Activated T-cell treated with anti-CD3 and anti-CD28 coated beads, Interleukin-2, amount 50 U/mL, for 72 hours (primary cell): ENCODE results near the gene LRRTM3. TPM values are rescaled to one million over a fixed set of nuclear protein-coding genes. Genes with fewer than 3 reads are reported as not detected.

Experiments used
- ATAC-seq, 2 donors: fragments of 150-1000 bp; cut with Tn5 transposase; replicated peaks in 1 of 2; 2 replicates each; pipeline ENCODE4 v1.10.0; 2021; ENCODE audit warnings: moderate library complexity in 2 of 2, mild to moderate bottlenecking in 1 of 2
- DNase-seq, 2 donors: peaks; one replicate each; pipeline ENCODE4 v3.0.0; 2021 to 2022; ENCODE audit warnings: mixed read lengths in 1 of 2
- H3K27ac Mint-ChIP-seq: one replicate; pipeline ENCODE4 v1.8.0; 2022; ENCODE audit warnings: mild to moderate bottlenecking, moderate library complexity, mixed read lengths
- H3K27me3 Mint-ChIP-seq: one replicate; pipeline ENCODE4 v1.8.0; 2022; ENCODE audit warnings: low read depth, mixed read lengths
- H3K36me3 Mint-ChIP-seq, 2 donors: one replicate each; pipeline ENCODE4 v1.8.0; 2022; ENCODE audit warnings: mixed read lengths in 2 of 2, mild to moderate bottlenecking in 1 of 2; ENCODE audit not compliant: insufficient read depth in 2 of 2
- H3K4me1 Mint-ChIP-seq: one replicate; pipeline ENCODE4 v1.8.0; 2022; ENCODE audit warnings: low read depth, mixed read lengths
- H3K4me3 Mint-ChIP-seq, 2 donors: one replicate each; pipeline ENCODE4 v1.8.0; 2022; ENCODE audit warnings: mild to moderate bottlenecking in 2 of 2, mixed read lengths in 2 of 2, moderate library complexity in 2 of 2
- H3K9me3 Mint-ChIP-seq, 2 donors: one replicate each; pipeline ENCODE4 v1.8.0; 2022; ENCODE audit warnings: mixed read lengths in 2 of 2
- total RNA-seq, 2 donors: library from RNA; stranded (reverse); gene quantifications; one replicate each; pipeline ENCODE4 v1.2.3, GENCODE V29; 2022

LRRTM3 gene
- total RNA-seq, 2 donors from 2014 or later = not detected

DNA sequence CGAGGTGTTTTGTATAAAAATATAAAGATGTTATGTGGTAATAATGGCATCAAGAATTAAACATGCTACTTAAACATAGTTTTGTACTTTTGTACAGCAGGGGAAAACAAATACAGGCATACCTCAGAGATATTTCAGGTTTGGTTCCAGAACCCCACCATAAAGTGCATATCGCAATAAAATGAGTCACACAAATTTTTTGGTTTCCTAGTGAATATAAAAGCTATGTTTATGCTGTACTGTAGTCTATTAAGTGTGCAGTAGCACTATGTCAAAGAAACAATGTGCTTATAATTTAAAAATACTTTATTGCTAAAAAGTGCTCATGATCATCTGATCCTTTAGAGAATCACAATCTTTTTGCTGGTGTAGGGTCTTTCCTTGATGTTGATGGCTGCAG lies 17.8 kb downstream of the LRRTM3 start:
- ATAC-seq = no peak
- Mint-ChIP-seq H3K27me3 (no peaks in the 10 kb centered on the region), H3K4me3 (no peak overlapping the region), H3K9me3 (peaks cover 0 to 4% of the 10 kb centered on the region in 2 donors), H3K27ac (no peak overlapping the region), H3K36me3 (no peaks in the 10 kb centered on the region), H3K4me1 (no peaks in the 10 kb centered on the region)
- DNase-seq = no peak

DNA sequence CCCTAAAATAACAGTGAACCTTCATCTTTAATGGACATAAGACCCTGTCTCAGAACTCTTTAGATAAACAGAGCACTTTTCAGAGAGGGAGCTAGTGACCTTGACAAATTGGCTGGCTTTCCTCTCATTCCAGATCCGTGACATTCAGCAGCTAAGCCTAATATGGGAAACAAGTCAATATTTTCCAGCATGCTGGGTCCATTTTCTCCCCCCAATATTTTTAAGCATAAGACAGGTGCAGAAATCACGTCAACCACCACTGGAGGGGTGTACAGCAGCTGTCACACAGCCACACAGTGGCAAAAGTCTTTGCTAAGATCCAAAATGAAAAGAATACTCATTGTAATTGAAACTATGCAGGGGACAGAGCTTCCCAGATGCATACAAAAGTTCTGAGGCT lies 26.1 kb downstream of the LRRTM3 start:
- no peaks in the 10 kb centered on the region for H3K4me1 Mint-ChIP-seq
- no peak for DNase-seq
- no peaks in the 10 kb centered on the region for H3K27me3 Mint-ChIP-seq
- H3K4me3 Mint-ChIP-seq = no peak overlapping the region
- H3K36me3 Mint-ChIP-seq = no peaks in the 10 kb centered on the region
- no peak for ATAC-seq
- no peak overlapping the region for H3K27ac Mint-ChIP-seq
- H3K9me3 Mint-ChIP-seq = no peaks in the 10 kb centered on the region

DNA sequence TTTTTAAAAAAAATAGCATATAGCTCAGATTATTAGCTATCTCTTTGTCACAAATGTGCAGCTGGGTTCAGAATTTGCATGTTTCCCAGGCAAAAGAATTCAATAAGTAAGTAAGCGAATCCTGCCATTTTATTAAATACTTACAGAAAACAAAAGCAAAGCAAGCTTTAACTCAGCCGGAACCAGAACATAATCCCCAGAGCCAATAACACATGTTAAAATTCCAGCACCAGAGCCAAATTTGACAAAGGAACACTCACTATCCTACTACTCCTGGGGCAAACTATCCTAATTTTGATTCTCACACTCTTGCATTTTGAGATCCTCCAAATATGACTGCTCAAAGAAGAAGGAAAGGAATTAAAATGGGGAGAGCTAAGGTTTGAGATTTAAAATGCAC lies 32.6 kb downstream of the LRRTM3 start:
- no peak overlapping the region for H3K4me3 Mint-ChIP-seq
- H3K27me3 Mint-ChIP-seq = no peaks in the 10 kb centered on the region
- DNase-seq (no peak), ATAC-seq (no peak)
- H3K27ac Mint-ChIP-seq = no peak overlapping the region
- no peaks in the 10 kb centered on the region for H3K4me1 Mint-ChIP-seq
- peaks cover 0 to 2% of the 10 kb centered on the region in 2 donors for H3K9me3 Mint-ChIP-seq
- H3K36me3 Mint-ChIP-seq = no peaks in the 10 kb centered on the region

DNA sequence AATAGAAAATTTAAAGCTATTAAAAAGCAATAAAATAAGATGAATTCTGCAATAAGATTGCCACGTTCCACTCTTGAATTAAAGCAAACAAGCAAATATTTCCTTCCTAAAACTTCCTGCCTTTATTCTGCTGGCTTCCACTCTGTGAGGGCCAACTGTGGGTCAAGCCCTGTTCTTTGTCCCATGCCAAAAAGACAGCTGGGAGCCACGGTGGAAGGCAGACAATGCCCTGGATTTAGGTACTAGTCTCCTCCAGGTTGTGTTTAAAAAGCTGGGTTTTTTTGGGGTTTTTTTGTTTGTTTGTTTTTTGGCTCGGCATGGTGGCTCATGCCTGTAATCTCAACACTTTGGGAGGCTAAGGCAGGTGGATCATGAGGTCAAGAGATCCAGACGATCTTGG lies 39.1 kb downstream of the LRRTM3 start:
- Mint-ChIP-seq H3K9me3 (peaks cover 4% of the 10 kb centered on the region in 2 donors), H3K4me1 (no peaks in the 10 kb centered on the region), H3K4me3 (no peak overlapping the region), H3K27ac (no peak overlapping the region), H3K27me3 (no peaks in the 10 kb centered on the region), H3K36me3 (peaks cover 0 to 1% of the 10 kb centered on the region in 2 donors)
- ATAC-seq = no peak
- DNase-seq = no peak

DNA sequence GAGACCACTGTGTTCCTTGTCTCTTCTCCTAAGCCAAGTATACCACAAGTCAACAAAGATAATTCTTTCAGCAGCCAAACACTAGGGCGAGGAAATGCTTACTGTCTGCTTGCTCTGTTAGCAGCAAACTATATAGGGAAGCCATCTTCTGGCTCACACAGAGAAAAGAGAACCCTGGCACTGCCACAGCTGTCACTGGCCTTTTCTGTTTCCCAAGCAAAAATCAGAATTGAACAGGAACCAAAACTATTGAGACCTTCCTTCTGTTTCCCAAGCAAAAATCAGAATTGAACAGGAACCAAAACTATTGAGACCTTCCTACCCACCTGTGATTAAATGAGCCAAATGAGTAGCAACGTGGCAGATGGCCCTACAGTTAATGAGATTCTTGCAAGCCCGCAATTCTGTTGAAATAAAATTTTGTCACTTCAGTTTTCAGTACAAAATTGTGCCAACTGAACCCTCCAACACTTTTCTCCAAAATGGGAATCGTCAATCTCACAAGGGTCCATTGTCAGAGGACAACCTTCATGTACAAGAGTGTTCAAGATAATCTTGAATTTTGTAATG lies 54.5 kb downstream of the LRRTM3 start:
- Mint-ChIP-seq H3K4me1 (no peaks in the 10 kb centered on the region), H3K27ac (no peak overlapping the region), H3K4me3 (no peak overlapping the region), H3K36me3 (no peaks in the 10 kb centered on the region), H3K27me3 (no peaks in the 10 kb centered on the region), H3K9me3 (peaks cover 0 to 2% of the 10 kb centered on the region in 2 donors)
- DNase-seq (no peak), ATAC-seq (no peak)

DNA sequence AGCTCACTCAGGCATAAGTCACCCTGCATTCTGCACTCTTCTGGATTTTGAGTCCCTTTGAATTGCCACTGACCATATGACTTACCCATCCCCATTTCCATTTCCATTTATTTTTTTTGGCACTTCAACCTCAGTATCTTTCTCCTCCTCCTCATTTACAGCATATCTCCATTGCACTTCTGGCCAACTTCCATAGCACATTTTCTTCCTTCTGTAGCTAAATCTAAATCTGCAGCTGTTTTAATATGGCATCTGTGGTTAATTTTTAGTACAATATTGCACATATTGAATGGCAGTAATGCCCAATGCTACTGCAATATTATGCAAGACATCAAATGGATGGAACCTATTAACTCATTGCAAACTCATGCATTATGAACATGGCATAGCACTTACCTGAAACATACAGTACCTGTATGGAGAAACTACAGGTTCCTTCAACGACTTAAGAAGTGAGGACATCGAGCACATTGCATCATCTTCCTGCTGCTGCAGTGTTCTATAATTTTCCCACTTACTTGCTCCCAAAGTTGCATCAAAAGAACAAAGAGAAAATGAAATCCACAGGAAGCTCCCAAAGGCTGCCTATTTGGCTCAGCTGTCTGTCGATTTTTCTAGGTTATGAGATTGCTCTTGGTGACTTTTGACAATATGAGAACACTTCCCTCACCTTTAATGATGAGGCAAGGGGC lies 55.7 kb downstream of the LRRTM3 start:
- ATAC-seq = no peak
- no peak for DNase-seq
- H3K4me1 Mint-ChIP-seq = no peaks in the 10 kb centered on the region
- peaks cover 0 to 2% of the 10 kb centered on the region in 2 donors for H3K9me3 Mint-ChIP-seq
- H3K36me3 Mint-ChIP-seq = no peaks in the 10 kb centered on the region
- no peak overlapping the region for H3K4me3 Mint-ChIP-seq
- H3K27ac Mint-ChIP-seq = no peak overlapping the region
- H3K27me3 Mint-ChIP-seq = no peaks in the 10 kb centered on the region

DNA sequence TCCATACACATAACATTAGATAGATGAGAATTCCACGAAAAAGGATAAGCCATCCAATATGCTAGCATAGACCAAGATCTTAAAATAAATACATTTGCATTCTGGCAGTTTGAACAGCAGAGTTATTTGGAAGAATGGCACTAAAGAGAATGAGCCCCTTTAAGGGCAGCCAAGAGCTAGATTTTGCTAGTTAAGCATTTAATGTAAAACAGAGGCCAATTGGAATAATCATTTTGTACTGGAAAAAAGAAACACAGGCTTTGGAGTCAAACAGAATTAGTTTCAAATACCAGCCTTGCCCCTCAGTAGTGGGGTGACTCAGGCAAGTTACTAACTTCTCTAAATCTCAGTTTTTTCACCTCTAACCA lies 56.2 kb downstream of the LRRTM3 start:
- no peak for ATAC-seq
- Mint-ChIP-seq H3K9me3 (peaks cover 0 to 2% of the 10 kb centered on the region in 2 donors), H3K4me1 (no peaks in the 10 kb centered on the region), H3K27me3 (no peaks in the 10 kb centered on the region), H3K27ac (peak overlapping the region; percentile 84), H3K4me3 (no peak overlapping the region), H3K36me3 (no peaks in the 10 kb centered on the region)
- no peak for DNase-seq

DNA sequence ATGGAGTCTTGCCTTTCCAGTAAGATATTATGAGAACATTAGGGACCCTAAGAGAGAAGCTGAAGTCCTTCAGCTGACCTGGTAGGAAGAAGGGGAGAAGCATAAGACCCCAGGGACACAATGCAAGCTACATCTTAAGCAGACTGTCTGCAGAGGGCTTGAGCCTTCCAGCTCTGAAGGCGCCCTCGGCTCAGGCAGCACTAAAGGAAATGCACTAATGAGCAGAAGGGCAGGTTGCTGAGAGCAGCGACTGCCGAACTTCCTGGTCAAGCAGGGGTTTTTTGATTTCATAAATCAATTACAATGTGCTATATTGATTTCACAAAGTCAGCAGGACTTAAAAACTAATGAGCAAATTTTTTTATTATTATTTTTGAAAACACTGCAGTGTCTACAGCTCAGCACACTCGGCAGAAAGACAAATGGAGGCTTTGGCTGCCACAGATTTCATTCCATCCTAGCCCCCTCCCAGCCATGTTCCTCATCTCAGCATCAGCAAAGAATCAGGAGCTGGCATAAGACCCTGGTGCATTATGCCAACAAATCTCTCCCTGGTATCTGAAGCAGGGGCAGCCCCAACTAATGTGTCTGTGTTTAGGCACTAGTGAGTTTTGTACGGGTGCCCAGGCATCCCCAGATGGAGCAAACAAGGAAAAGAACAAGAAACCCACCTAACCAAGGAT lies 57.1 kb downstream of the LRRTM3 start:
- Mint-ChIP-seq H3K27me3 (no peaks in the 10 kb centered on the region), H3K4me3 (no peak overlapping the region), H3K4me1 (no peaks in the 10 kb centered on the region), H3K9me3 (peaks cover 0 to 2% of the 10 kb centered on the region in 2 donors), H3K36me3 (no peaks in the 10 kb centered on the region), H3K27ac (no peak overlapping the region)
- ATAC-seq (no peak), DNase-seq (no peak)

DNA sequence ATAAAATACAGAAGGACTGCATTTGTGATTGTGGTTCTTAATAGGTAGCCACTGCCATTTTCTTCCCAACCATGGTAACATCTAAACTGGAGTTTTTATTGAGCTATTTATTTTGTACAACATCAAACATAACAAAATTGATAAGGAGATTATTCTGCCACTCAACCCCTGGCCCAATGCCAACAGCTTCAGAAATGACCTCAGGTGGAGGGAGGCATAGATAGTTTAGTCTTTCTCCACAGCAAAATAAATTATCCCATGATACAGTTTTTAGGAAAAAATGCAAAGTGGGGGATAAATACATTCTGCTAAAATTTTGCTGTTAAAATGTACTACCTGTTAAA lies 57.6 kb downstream of the LRRTM3 start:
- Mint-ChIP-seq H3K36me3 (no peaks in the 10 kb centered on the region), H3K4me3 (no peak overlapping the region), H3K4me1 (no peaks in the 10 kb centered on the region), H3K9me3 (peaks cover 0 to 2% of the 10 kb centered on the region in 2 donors), H3K27ac (no peak overlapping the region), H3K27me3 (no peaks in the 10 kb centered on the region)
- DNase-seq = no peak
- ATAC-seq = no peak

DNA sequence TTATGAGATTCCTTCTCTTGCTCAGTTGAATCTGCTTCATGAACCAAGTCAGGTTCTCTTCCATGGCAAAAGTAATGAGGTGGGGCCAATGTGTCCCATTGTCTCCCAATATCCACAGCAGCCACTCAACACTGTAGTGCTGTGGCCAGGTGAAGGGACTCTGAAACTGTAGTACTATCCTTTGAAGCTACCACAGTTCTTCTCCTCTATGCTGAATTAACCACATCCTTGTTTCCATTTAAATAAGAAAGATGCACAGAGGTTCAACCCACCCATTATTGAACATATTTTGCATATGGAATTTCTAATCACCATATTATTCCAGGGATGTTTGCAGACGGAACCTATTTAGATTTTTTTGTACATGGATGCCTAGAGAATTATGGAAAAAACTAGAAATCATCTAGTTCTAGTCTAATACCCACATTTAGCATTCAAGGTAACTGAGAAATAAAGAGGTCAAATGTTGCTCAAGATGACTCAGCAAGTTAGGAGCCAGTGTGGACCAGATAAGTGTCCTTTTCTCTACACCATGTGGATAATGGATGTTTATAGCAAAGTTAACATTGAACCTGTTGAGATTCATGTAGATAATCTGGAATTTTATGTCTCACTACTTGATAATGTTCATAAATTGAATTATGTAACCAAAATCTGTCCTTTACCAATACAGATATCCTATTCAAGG lies 64.5 kb downstream of the LRRTM3 start:
- DNase-seq (no peak), ATAC-seq (no peak)
- Mint-ChIP-seq H3K27ac (no peak overlapping the region), H3K27me3 (no peaks in the 10 kb centered on the region), H3K9me3 (no peaks in the 10 kb centered on the region), H3K4me1 (no peaks in the 10 kb centered on the region), H3K36me3 (no peaks in the 10 kb centered on the region), H3K4me3 (no peak overlapping the region)

DNA sequence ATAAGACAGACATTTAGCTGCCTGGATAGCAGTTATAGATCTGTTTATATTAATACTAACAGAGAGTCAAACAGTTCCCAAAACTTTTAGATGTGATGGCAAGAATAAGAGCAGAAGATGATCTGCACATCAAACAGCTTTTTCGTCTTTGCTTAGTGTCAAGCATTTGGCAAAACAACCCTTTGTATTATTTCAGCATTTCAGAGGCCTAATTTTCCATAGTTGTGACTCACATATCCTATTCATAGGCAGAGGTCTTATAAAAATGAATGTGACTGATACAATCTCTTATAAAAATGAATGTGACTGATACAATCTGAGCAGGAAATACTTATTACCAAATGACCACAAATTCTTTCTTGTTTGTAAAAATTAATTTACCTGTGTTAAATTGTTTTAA lies 71.2 kb downstream of the LRRTM3 start:
- Mint-ChIP-seq H3K9me3 (no peaks in the 10 kb centered on the region), H3K4me3 (no peak overlapping the region), H3K27ac (no peak overlapping the region), H3K4me1 (no peaks in the 10 kb centered on the region), H3K36me3 (no peaks in the 10 kb centered on the region), H3K27me3 (no peaks in the 10 kb centered on the region)
- ATAC-seq (no peak), DNase-seq (no peak)

DNA sequence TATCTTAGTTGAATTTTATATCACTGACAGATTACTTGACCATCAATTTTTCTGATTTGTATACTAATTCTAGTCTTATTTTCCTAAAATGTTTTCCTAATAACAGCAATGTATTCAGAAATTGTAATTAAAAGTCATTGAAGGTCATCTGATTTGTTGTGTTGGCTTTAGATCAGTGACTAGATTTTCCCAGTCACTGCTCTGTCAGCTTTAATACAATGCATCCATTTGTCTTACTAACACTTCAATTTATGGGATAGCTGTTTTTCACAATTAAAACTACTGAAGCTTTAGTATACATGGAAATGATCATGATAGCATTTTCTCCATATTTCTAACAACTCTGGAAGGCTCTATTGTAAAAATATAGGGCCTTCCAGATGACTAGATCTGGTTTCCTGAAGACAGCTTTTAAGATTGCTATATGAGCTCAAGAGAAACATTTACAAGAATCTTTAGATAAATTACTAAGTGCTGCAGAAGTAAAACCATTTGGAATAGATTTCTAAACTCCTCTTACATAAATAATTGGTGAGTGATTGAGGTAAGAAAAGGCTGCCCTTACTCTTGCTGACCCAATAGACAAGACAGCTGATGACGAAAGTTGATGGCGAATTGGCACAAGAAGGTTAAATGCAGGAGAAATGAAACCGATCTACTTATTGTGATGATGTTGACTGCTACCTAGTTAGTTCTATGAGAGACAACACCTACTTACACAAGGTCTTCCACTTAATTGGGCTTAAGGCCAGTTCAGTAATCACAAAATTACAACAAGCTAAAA lies 74.1 kb downstream of the LRRTM3 start:
- Mint-ChIP-seq H3K27me3 (no peaks in the 10 kb centered on the region), H3K4me3 (no peak overlapping the region), H3K4me1 (no peaks in the 10 kb centered on the region), H3K9me3 (peaks cover 0 to 2% of the 10 kb centered on the region in 2 donors), H3K36me3 (no peaks in the 10 kb centered on the region), H3K27ac (no peak overlapping the region)
- ATAC-seq = no peak
- no peak for DNase-seq

DNA sequence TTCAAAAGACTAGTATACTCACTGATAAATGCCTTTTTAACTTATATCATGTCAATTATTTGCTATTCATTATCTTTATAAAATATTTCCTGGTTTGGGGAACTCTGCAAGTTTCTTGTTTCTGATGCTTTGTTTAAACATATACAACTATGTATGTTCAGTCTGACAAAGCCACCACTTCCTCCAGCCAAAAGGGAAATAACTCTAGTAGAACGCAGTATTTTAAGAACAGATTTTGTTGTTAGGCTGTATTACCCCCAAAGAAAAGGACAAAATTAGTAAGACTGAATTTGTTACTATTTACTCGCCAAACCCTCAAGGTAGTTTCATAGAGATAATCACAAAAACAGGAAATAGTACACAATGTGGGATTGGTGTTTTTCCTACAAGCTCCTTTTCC lies 78.9 kb downstream of the LRRTM3 start:
- H3K36me3 Mint-ChIP-seq = peaks cover 0 to 1% of the 10 kb centered on the region in 2 donors
- no peaks in the 10 kb centered on the region for H3K4me1 Mint-ChIP-seq
- ATAC-seq = no peak
- H3K4me3 Mint-ChIP-seq = no peak overlapping the region
- no peak overlapping the region for H3K27ac Mint-ChIP-seq
- DNase-seq = no peak
- no peaks in the 10 kb centered on the region for H3K27me3 Mint-ChIP-seq
- H3K9me3 Mint-ChIP-seq = peaks cover 0 to 2% of the 10 kb centered on the region in 2 donors
